ENCODE data around the gene NHLRC1. TPM values are rescaled to one million over a fixed set of nuclear protein-coding genes. Genes with fewer than 3 reads are reported as not detected.

The NHLRC1 gene
- total and polyA plus RNA-seq, 2 of the 8 experiments (the other 6 are each of a cell fraction or from before 2014, with no cell fraction given): 0.57 to 0.58 TPM

- WGBS, 2 experiments (ENCODE audit: extremely low coverage in 1 of 2, insufficient coverage in 1 of 2, insufficient read length in 1 of 2, insufficient replicate concordance in 2 of 2, low coverage in 1 of 2, low lambda C conversion rate in 2 of 2, missing lambda C conversion rate in 1 of 2): 87% methylated on average over 4 of the region's 4 CpGs; no CpG with 5 or more reads in 1 of the 2 experiments
- H3K36me3 ChIP-seq (ENCODE audit: control insufficient read depth in 2 of 4, insufficient read depth in 4 of 4, low read length in 3 of 4): no peaks in the 10 kb centered on the region
- DNase-seq (ENCODE audit: low read depth in 1 of 2, low spot score in 2 of 2) (no peak), FAIRE-seq (no peak)
- no peak overlapping the region for H2BK120ac ChIP-seq (replicated peaks; ENCODE audit: low read depth, low read length)
- no peaks in the 10 kb centered on the region for H3K79me1 ChIP-seq (ENCODE audit: low read depth, low read length)
- H3K14ac ChIP-seq (ENCODE audit: insufficient read length): no peak overlapping the region
- ChIA-PET POLR2A (ENCODE audit: partially characterized antibody) (no interaction called here), CTCF (ENCODE audit: partially characterized antibody) (interaction anchor here (3.4 kb wide), 1 partner anchor 42 kb away, joined by 9 read pairs; the partner anchor contains the start of gene NHLRC1)
- H3K9ac ChIP-seq (replicated peaks in 1 of 4; ENCODE audit: extremely low read depth in 1 of 4, low read depth in 3 of 4, low read length in 3 of 4): no peak overlapping the region
- no peak overlapping the region for H4K5ac ChIP-seq (ENCODE audit: insufficient read length, low read depth, low read length)
- no peak overlapping the region for H2BK20ac ChIP-seq (ENCODE audit: low read length)
- H3K79me2 ChIP-seq (ENCODE audit: control insufficient read depth in 1 of 2, insufficient read depth in 2 of 2, low read length in 2 of 2): no peaks in the 10 kb centered on the region
- H4K20me1 ChIP-seq (replicated peaks in 1 of 2; ENCODE audit: control insufficient read depth in 1 of 2, insufficient read depth in 2 of 2, low read length in 2 of 2): no peaks in the 10 kb centered on the region
- no peak overlapping the region for H2AFZ ChIP-seq (ENCODE audit: low read length)
- no peak overlapping the region for H3K4me2 ChIP-seq (ENCODE audit: insufficient read depth in 1 of 2, low read depth in 2 of 2, low read length in 2 of 2)
- H3K23me2 ChIP-seq (ENCODE audit: low read depth, low read length): no peaks in the 10 kb centered on the region; the same call in 1 of the 2 replicates
- H2AK5ac ChIP-seq (ENCODE audit: low read depth, low read length): no peak overlapping the region
- H3K56ac ChIP-seq (replicated peaks; ENCODE audit: insufficient read length, low read depth, low read length): no peak overlapping the region
- H3K27me3 ChIP-seq (replicated peaks in 1 of 4; ENCODE audit: control insufficient read depth in 3 of 4, extremely low read depth in 1 of 4, insufficient read depth in 3 of 4, low read length in 3 of 4): no peaks in the 10 kb centered on the region
- no peak overlapping the region for H3K23ac ChIP-seq (ENCODE audit: insufficient read length)
- H3K4ac ChIP-seq (replicated peaks; ENCODE audit: insufficient read length, low read depth, low read length): no peak overlapping the region
- no peak overlapping the region for H3K18ac ChIP-seq (ENCODE audit: extremely low read depth, low read length)
- no peak overlapping the region for H4K8ac ChIP-seq (ENCODE audit: extremely low read depth, insufficient read depth, low read length)
- H3K27ac ChIP-seq (ENCODE audit: low read depth, low read length): no peak overlapping the region
- H3K4me3 ChIP-seq (ENCODE audit: extremely low read depth in 1 of 4, insufficient read depth in 2 of 4, low read depth in 3 of 4, low read length in 4 of 4): no peak overlapping the region
- H3K9me3 ChIP-seq (ENCODE audit: insufficient read depth in 2 of 2, low read depth in 1 of 2, low read length in 1 of 2): no peaks in the 10 kb centered on the region; a peak in 1 of 4 replicates
- no peak overlapping the region for H2BK15ac ChIP-seq (ENCODE audit: low read length)
- H4K91ac ChIP-seq (replicated peaks; ENCODE audit: insufficient read length, low read length): no peak overlapping the region
- H2BK5ac ChIP-seq (ENCODE audit: low read depth, low read length): no peak overlapping the region
- H3K4me1 ChIP-seq (replicated peaks in 1 of 4; ENCODE audit: control insufficient read depth in 3 of 4, insufficient read depth in 4 of 4, low read length in 3 of 4): no peaks in the 10 kb centered on the region
- H2BK12ac ChIP-seq (ENCODE audit: low read depth, low read length): no peak overlapping the region
- no peak for TF ChIP-seq RAD21 (IDR thresholded peaks at IDR 0.05 in 1 of 2, conservative IDR thresholded peaks at IDR 0.05 in 1 of 2; ENCODE audit: low read depth in 2 of 2, low read length in 2 of 2)
- TF ChIP-seq MAX (IDR thresholded peaks at IDR 0.05): no peak
- no peak for TF ChIP-seq BCL11A (IDR thresholded peaks at IDR 0.05; ENCODE audit: low read depth in 2 of 2, low read length in 2 of 2)
- no peak for TF ChIP-seq NANOG (IDR thresholded peaks at IDR 0.05; ENCODE audit: insufficient read depth, low read depth, low read length, poor library complexity, severe bottlenecking)
- TF ChIP-seq MAFK (IDR thresholded peaks at IDR 0.05; ENCODE audit: low read depth, low read length): no peak
- no peak for TF ChIP-seq CHD2 (IDR thresholded peaks at IDR 0.05; ENCODE audit: low read length)
- no peak for TF ChIP-seq HDAC6 (IDR thresholded peaks at IDR 0.05; ENCODE audit: low read depth, low read length)
- no peak for TF ChIP-seq JUND (IDR thresholded peaks at IDR 0.05; ENCODE audit: low read length)
- no peak for TF ChIP-seq EP300 (IDR thresholded peaks at IDR 0.05; ENCODE audit: borderline replicate concordance in 1 of 2, low read depth in 2 of 2, low read length in 2 of 2)
- TF ChIP-seq POLR2AphosphoS5 (IDR thresholded peaks at IDR 0.05; ENCODE audit: low read depth, low read length): no peak
- no peak for TF ChIP-seq SAP30 (IDR thresholded peaks at IDR 0.05; ENCODE audit: insufficient read depth, insufficient replicate concordance, low read length)
- TF ChIP-seq GTF2F1 (IDR thresholded peaks at IDR 0.05; ENCODE audit: borderline replicate concordance, low read depth, low read length): no peak
- no peak for TF ChIP-seq SP1 (IDR thresholded peaks at IDR 0.05; ENCODE audit: low read depth, low read length)
- no peak for TF ChIP-seq SUZ12 (IDR thresholded peaks at IDR 0.05; ENCODE audit: low read length)
Observed at GRCh38 chr6:18080544-18080943, 41.9 kb downstream of the NHLRC1 start.
